Measurements from ENCODE around the gene MAGI1.

DNA sequence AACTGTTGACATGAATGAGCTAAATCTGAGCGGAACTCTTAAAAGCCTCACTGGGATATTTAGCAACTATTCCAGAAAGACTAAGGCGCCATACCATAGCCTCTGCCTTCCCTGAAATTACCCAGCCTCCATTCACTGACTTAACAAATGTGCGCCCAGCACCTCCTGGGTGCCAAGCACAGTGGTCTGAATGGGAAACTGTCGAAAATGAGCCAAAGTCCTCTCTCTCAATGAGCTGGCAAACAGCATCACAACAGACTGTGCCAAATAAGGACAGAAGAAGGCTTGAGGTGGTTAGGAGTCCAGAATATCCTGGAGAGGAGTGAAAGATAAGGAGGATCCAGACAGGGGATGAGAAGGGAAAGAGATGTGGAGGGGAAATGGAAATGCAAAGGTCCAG lies 332.4 kb downstream of the MAGI1 start:
- TF ChIP-seq POLR2AphosphoS5 (IDR thresholded peaks at IDR 0.05; ENCODE audit: low read depth, low read length) (no peak), POLR2A (IDR thresholded peaks at IDR 0.05; ENCODE audit: borderline replicate concordance, extremely low read depth, insufficient read depth, insufficient read length) (no peak), SRF (IDR thresholded peaks at IDR 0.05; ENCODE audit: low read depth) (no peak), SP1 (IDR thresholded peaks at IDR 0.05; ENCODE audit: low read depth) (no peak), EGR1 (IDR thresholded peaks at IDR 0.05; ENCODE audit: low read depth) (no peak), YY1 (IDR thresholded peaks at IDR 0.05; ENCODE audit: extremely low read depth, insufficient replicate concordance, low read depth, low read length) (no peak), JUND (IDR thresholded peaks at IDR 0.05) (no peak), RAD21 (IDR thresholded peaks at IDR 0.05; ENCODE audit: low read depth) (no peak), SIN3A (IDR thresholded peaks at IDR 0.05; ENCODE audit: low read depth) (no peak), TCF7L2 (IDR thresholded peaks at IDR 0.05; ENCODE audit: borderline replicate concordance, extremely low read depth, insufficient read depth, insufficient read length) (no peak), EZH2phosphoT487 (IDR thresholded peaks at IDR 0.05; ENCODE audit: borderline replicate concordance) (no peak)
- TF ChIP-seq, protein P1, sequence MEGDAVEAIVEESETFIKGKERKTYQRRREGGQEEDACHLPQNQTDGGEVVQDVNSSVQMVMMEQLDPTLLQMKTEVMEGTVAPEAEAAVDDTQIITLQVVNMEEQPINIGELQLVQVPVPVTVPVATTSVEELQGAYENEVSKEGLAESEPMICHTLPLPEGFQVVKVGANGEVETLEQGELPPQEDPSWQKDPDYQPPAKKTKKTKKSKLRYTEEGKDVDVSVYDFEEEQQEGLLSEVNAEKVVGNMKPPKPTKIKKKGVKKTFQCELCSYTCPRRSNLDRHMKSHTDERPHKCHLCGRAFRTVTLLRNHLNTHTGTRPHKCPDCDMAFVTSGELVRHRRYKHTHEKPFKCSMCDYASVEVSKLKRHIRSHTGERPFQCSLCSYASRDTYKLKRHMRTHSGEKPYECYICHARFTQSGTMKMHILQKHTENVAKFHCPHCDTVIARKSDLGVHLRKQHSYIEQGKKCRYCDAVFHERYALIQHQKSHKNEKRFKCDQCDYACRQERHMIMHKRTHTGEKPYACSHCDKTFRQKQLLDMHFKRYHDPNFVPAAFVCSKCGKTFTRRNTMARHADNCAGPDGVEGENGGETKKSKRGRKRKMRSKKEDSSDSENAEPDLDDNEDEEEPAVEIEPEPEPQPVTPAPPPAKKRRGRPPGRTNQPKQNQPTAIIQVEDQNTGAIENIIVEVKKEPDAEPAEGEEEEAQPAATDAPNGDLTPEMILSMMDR (IDR thresholded peaks at IDR 0.05 in 2 of 3, conservative IDR thresholded peaks at IDR 0.05 in 1 of 3; ENCODE audit: borderline replicate concordance in 1 of 3, insufficient read depth in 1 of 3, low read depth in 2 of 3, low read length in 2 of 3), result no peak
- TF ChIP-seq, protein P2, sequence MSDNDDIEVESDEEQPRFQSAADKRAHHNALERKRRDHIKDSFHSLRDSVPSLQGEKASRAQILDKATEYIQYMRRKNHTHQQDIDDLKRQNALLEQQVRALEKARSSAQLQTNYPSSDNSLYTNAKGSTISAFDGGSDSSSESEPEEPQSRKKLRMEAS (IDR thresholded peaks at IDR 0.05), result no peak
- TF ChIP-seq, protein P3, sequence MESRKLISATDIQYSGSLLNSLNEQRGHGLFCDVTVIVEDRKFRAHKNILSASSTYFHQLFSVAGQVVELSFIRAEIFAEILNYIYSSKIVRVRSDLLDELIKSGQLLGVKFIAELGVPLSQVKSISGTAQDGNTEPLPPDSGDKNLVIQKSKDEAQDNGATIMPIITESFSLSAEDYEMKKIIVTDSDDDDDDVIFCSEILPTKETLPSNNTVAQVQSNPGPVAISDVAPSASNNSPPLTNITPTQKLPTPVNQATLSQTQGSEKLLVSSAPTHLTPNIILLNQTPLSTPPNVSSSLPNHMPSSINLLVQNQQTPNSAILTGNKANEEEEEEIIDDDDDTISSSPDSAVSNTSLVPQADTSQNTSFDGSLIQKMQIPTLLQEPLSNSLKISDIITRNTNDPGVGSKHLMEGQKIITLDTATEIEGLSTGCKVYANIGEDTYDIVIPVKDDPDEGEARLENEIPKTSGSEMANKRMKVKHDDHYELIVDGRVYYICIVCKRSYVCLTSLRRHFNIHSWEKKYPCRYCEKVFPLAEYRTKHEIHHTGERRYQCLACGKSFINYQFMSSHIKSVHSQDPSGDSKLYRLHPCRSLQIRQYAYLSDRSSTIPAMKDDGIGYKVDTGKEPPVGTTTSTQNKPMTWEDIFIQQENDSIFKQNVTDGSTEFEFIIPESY (IDR thresholded peaks at IDR 0.05; ENCODE audit: extremely low read depth, insufficient replicate concordance, low read length), result no peak
